Dedifferentiated amniotic fluid mesenchymal stem cell (primary cell): ENCODE measurements around the gene SKAP2.
"Not testable (repeated sequence)": the region's sequence is repeated elsewhere in the genome, so short reads cannot be mapped to it uniquely, and the experiment has no call there.

Experiments
- DNase-seq: peaks from one replicate; pipeline ENCODE4 v3.0.0-alpha.2; 2016; ENCODE audit errors: extremely low spot score

The SKAP2 gene

GRCh38 chr7:26857506-26858240, 6.7 kb downstream of the SKAP2 start:
- no peak for DNase-seq

- no peak for DNase-seq
These were observed 7.3 kb downstream of the SKAP2 start for GRCh38 chr7:26857170-26857505.

GRCh38 chr7:26856176-26856985, 8.0 kb downstream of the SKAP2 start:
- DNase-seq, result no peak

- no peak for DNase-seq
These were observed 9.2 kb downstream of the SKAP2 start for GRCh38 chr7:26854876-26855855.

GRCh38 chr7:26853788-26854393, 10.5 kb downstream of the SKAP2 start:
- DNase-seq, result peak; percentile 43

GRCh38 chr7:26850193-26850651, 14.2 kb downstream of the SKAP2 start:
- no peak for DNase-seq

GRCh38 chr7:26843705-26844104, 20.7 kb downstream of the SKAP2 start:
- no peak for DNase-seq

- DNase-seq, result no peak
These were observed 21.5 kb downstream of the SKAP2 start for GRCh38 chr7:26842897-26843296.

GRCh38 chr7:26841003-26841739, 23.2 kb downstream of the SKAP2 start:
- DNase-seq, result no peak

GRCh38 chr7:26836793-26837192, 27.6 kb downstream of the SKAP2 start:
- not testable (repeated sequence) for DNase-seq

- DNase-seq, result no peak
These were observed 49.0 kb downstream of the SKAP2 start for GRCh38 chr7:26815426-26815825.

- DNase-seq, result no peak
These were observed 51.0 kb downstream of the SKAP2 start for GRCh38 chr7:26813432-26813831.

- DNase-seq, result no peak
These were observed 69.8 kb downstream of the SKAP2 start for GRCh38 chr7:26794541-26794940.

- no peak for DNase-seq
These were observed 71.8 kb downstream of the SKAP2 start for GRCh38 chr7:26792576-26792975.

GRCh38 chr7:26792006-26792405, 72.4 kb downstream of the SKAP2 start:
- DNase-seq, result no peak

GRCh38 chr7:26789481-26790184, 74.8 kb downstream of the SKAP2 start:
- DNase-seq, result no peak

- DNase-seq, result no peak
These were observed 76.7 kb downstream of the SKAP2 start for GRCh38 chr7:26787701-26788100.

GRCh38 chr7:26784118-26784517, 80.3 kb downstream of the SKAP2 start:
- DNase-seq, result no peak

GRCh38 chr7:26782501-26782900, 81.9 kb downstream of the SKAP2 start:
- DNase-seq, result no peak

GRCh38 chr7:26779978-26780595, 84.3 kb downstream of the SKAP2 start:
- DNase-seq, result no peak
